ENCODE data around the gene DHODH. TPM values are rescaled to one million over a fixed set of nuclear protein-coding genes. Genes with fewer than 3 reads are reported as not detected.

Gene DHODH
- total RNA-seq, result 1 to 10 TPM; 4.9 to 5.0 TPM
- polyA plus RNA-seq, result 1 to 10 TPM; 3.0 to 4.2 TPM
- long read RNA-seq, donor 1, transcript DHODH-201 (9 exons, 2,426 nt), result major isoform, 28 of 36 reads
- long read RNA-seq, donor 1, partial matches to known transcripts, result 3 of 36 reads
- long read RNA-seq, donor 1, other reads (novel, unspliced or antisense), result 5 of 36 reads
- long read RNA-seq, donor 2, partial matches to known transcripts, result 2 of 10 reads
- long read RNA-seq, donor 2, other reads (novel, unspliced or antisense), result 6 of 10 reads

DNA sequence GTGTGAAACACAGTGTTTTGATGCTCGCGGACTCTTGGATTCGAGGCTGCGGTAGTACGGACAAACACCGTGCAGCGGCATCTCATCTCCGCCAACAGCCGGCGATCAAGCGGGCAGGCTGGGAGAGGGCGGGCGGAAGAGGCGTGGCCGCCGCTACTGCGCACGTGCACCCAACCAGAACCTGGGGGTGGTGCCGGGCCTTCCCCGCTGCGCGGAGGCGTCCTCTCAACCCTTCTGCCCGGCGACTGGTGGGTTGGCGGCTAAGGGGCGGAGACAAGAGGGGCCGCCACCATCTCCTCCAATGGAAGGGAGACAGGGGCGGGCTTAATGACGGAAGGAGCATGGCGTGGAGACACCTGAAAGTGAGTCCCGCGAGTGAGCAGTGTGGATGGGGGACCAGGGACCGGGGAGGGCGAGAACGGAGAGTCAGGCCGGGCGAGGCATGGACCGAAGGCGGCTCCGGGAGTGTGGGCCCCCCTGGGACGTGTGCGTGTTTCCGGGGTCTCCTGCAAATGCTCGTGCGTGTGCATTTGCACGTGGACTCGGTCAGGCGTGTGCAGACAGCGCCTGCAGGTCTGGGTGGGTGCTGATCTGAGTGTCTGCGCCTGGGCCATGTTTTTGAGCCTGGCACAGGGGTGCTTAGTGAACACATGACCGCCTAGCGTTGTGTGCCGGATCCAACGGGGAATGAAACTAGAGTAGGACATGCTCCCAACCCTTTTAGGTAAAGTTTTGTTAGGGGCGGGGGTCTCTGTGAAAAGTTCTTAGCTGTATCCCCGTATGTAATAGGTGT, at the start of gene DHODH:
Gene DHODH, plus strand, starts transcription at position 321 of the 793 bp plus-strand sequence. Its CDS starts 21 bp downstream, at position 342.
- Histone ChIP-seq H3K36me3 (ENCODE audit: control insufficient read depth in 1 of 2, insufficient read depth in 2 of 2, low read length in 1 of 2) (no peaks in the 10 kb centered on the region), H3K9me3 (ENCODE audit: control insufficient read depth, low read length) (no peaks in the 10 kb centered on the region), H3K27me3 (ENCODE audit: control insufficient read depth in 1 of 2, insufficient read depth in 2 of 2, low read length in 1 of 2) (no peaks in the 10 kb centered on the region), H3K27ac (ENCODE audit: low read depth in 1 of 2, low read length in 2 of 2) (peak within 1 kb of the TSS in 1 of 2 donors; percentile 32), H3K4me3 (ENCODE audit: low read length in 2 of 2) (peak within 1 kb of the TSS; percentile 80 to 81), H3K4me1 (ENCODE audit: control insufficient read depth in 1 of 2, insufficient read depth in 2 of 2, low read length in 2 of 2) (no peaks in the 10 kb centered on the region)
- intact Hi-C loops (cut with DNase I), result loop anchor here in 1 of 2 donors (5.0 kb wide), 1 partner anchor 89 kb away; no protein-coding TSS in a partner anchor
- 0 to 1% methylated on average over 54 to 57 of the region's 57 CpGs for WGBS, 2 donors
- DNase-seq (peak; percentile 99), ATAC-seq (ENCODE audit: low FRiP score) (peak; percentile 100)

- WGBS, 2 donors, result 48 to 51% methylated on average over 14 of the region's 14 CpGs
- intact Hi-C loops (cut with DNase I), result loop anchor here (5.0 to 10.0 kb wide), 2 partner anchors 77 to 79 kb away; partner anchors contain the start of gene ZNF821 (in 2 of the 2)
- peak; percentile 91 for ATAC-seq (ENCODE audit: low FRiP score)
Measured at GRCh38 chr16:71961066-71962039, 47.2 kb upstream of the DHODH start.

DNA sequence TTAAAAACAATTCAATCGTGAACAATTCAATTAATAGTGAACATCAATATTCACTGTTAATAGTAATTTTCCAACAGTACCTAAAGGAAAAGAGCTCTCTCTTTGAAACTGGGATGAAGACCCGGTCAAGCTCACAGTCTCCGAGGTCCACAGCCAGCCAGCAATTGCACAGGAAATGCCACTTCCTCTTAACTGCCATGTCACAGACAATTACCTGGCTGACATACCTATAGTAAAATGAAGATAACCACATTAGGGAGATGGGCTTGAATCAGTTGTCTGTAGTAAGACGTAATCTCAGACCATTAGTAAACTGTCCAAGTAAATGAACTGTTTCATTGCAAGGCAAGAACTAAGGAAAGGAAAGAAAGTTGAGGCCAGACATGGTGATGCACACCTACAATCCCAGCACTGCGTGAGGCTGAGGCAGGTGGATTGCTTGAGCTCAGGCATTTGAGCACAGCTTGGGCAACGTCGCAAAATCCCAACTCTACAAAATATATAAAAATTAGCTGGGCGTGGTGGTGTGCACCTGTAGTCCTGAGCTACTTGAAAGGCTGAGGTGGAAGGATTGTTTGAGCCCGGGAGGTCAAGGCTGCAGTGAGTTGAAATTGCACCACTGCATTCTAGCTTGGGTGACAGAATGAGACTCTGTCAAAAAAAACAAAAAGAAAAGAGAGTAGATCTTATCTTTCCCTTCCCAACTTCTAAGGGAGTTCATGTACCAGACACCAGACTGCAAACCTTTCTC, 45.2 kb upstream of the DHODH start:
- Histone ChIP-seq H3K27me3 (ENCODE audit: control insufficient read depth in 1 of 2, insufficient read depth in 2 of 2, low read length in 1 of 2) (no peaks in the 10 kb centered on the region), H3K9me3 (ENCODE audit: control insufficient read depth, low read length) (no peaks in the 10 kb centered on the region), H3K4me1 (ENCODE audit: control insufficient read depth in 1 of 2, insufficient read depth in 2 of 2, low read length in 2 of 2) (no peaks in the 10 kb centered on the region), H3K36me3 (ENCODE audit: control insufficient read depth in 1 of 2, insufficient read depth in 2 of 2, low read length in 1 of 2) (no peaks in the 10 kb centered on the region), H3K27ac (ENCODE audit: low read depth in 1 of 2, low read length in 2 of 2) (no peak overlapping the region), H3K4me3 (ENCODE audit: low read length in 2 of 2) (no peak overlapping the region)
- WGBS, 2 donors, result 70 to 77% methylated on average over 9 of the region's 9 CpGs
- no peak for ATAC-seq (ENCODE audit: low FRiP score)
- intact Hi-C loops (cut with DNase I), result loop anchor here (5.0 to 10.0 kb wide), 2 partner anchors 78 to 81 kb away; partner anchors contain the start of gene ZNF821 (in 2 of the 2)
- no peak for DNase-seq

More at GRCh38 chr16:71961066-71962039, 47.2 kb upstream of the DHODH start:
- no peaks in the 10 kb centered on the region for H3K36me3 ChIP-seq (ENCODE audit: control insufficient read depth in 1 of 2, insufficient read depth in 2 of 2, low read length in 1 of 2)
- DNase-seq, result peak; percentile 87 to 92
- H3K27ac ChIP-seq (ENCODE audit: low read depth in 1 of 2, low read length in 2 of 2), result no peak overlapping the region
- no peaks in the 10 kb centered on the region for H3K9me3 ChIP-seq (ENCODE audit: control insufficient read depth, low read length)
- no peaks in the 10 kb centered on the region for H3K4me1 ChIP-seq (ENCODE audit: control insufficient read depth in 1 of 2, insufficient read depth in 2 of 2, low read length in 2 of 2)
- no peak overlapping the region for H3K4me3 ChIP-seq (ENCODE audit: low read length in 2 of 2)
- H3K27me3 ChIP-seq (ENCODE audit: control insufficient read depth in 1 of 2, insufficient read depth in 2 of 2, low read length in 1 of 2), result no peaks in the 10 kb centered on the region

GRCh38 chr16:71965223-71965622, 43.3 kb upstream of the DHODH start:
- Histone ChIP-seq H3K4me3 (ENCODE audit: low read length in 2 of 2) (no peak overlapping the region), H3K4me1 (ENCODE audit: control insufficient read depth in 1 of 2, insufficient read depth in 2 of 2, low read length in 2 of 2) (no peaks in the 10 kb centered on the region), H3K27me3 (ENCODE audit: control insufficient read depth in 1 of 2, insufficient read depth in 2 of 2, low read length in 1 of 2) (no peaks in the 10 kb centered on the region), H3K27ac (ENCODE audit: low read depth in 1 of 2, low read length in 2 of 2) (no peak overlapping the region), H3K36me3 (ENCODE audit: control insufficient read depth in 1 of 2, insufficient read depth in 2 of 2, low read length in 1 of 2) (no peaks in the 10 kb centered on the region), H3K9me3 (ENCODE audit: control insufficient read depth, low read length) (no peaks in the 10 kb centered on the region)
- ATAC-seq (ENCODE audit: low FRiP score) (no peak), DNase-seq (no peak)
- WGBS, 2 donors, result 80 to 89% methylated on average over 4 of the region's 4 CpGs
- intact Hi-C loops (cut with DNase I), result loop anchor here in 1 of 2 donors (10.0 kb wide), 1 partner anchor 80 kb away; the partner anchor contains the start of gene ZNF821

DNA sequence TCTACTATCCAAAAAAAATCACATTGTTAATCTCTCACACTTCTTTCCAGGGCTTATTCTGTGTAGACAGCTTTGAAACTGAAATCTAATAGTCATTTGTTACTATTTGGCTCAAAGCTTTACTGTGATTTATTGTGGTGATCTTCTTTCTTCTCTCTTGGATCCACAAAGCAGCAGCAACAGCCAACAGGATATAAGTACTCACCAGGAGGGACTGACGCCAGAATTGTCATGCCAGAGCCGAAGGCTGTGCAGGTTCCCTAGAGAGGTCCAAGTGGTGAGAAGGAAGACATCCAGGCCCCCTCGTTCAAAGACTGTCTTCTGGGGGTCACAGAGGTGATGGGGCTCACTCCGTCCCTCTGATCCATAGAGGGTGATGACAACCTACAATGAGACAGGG, 41.6 kb upstream of the DHODH start:
- Histone ChIP-seq H3K36me3 (ENCODE audit: control insufficient read depth in 1 of 2, insufficient read depth in 2 of 2, low read length in 1 of 2) (no peaks in the 10 kb centered on the region), H3K9me3 (ENCODE audit: control insufficient read depth, low read length) (no peaks in the 10 kb centered on the region), H3K4me3 (ENCODE audit: low read length in 2 of 2) (no peak overlapping the region), H3K27ac (ENCODE audit: low read depth in 1 of 2, low read length in 2 of 2) (no peak overlapping the region), H3K27me3 (ENCODE audit: control insufficient read depth in 1 of 2, insufficient read depth in 2 of 2, low read length in 1 of 2) (no peaks in the 10 kb centered on the region), H3K4me1 (ENCODE audit: control insufficient read depth in 1 of 2, insufficient read depth in 2 of 2, low read length in 2 of 2) (no peaks in the 10 kb centered on the region)
- intact Hi-C loops (cut with DNase I), result loop anchor here in 1 of 2 donors (10.0 kb wide), 1 partner anchor 82 kb away; the partner anchor contains the start of gene ZNF821
- 43 to 51% methylated on average over 4 of the region's 4 CpGs for WGBS, 2 donors
- DNase-seq (no peak), ATAC-seq (ENCODE audit: low FRiP score) (no peak)

DNA sequence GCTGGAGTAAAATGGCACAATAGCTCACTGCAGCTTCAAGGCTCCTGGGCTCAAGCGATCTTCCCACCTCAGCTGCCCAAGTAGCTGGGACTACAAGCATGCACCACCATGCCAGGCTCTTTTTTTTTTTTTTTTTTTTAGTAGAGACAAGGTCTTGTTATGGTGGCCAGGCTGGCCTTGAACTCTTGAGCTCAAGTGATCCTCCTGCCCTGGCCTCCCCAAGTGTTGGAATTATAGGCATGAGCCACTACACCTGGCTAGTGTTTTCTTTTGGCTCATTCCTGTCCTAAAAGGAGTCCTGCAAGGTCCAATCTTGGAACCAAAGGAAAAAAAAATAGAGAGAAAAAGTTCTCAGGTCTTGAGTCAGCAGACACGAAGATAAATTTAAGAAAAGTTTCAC, 39.2 kb upstream of the DHODH start:
- DNase-seq (no peak), ATAC-seq (ENCODE audit: low FRiP score) (no peak)
- no peaks in the 10 kb centered on the region for H3K9me3 ChIP-seq (ENCODE audit: control insufficient read depth, low read length)
- H3K27me3 ChIP-seq (ENCODE audit: control insufficient read depth in 1 of 2, insufficient read depth in 2 of 2, low read length in 1 of 2), result no peaks in the 10 kb centered on the region
- no peak overlapping the region for H3K27ac ChIP-seq (ENCODE audit: low read depth in 1 of 2, low read length in 2 of 2)
- intact Hi-C loops (cut with DNase I), result loop anchor here in 1 of 2 donors (10.0 kb wide), 1 partner anchor 85 kb away; the partner anchor contains the start of gene ZNF821
- no peak overlapping the region for H3K4me3 ChIP-seq (ENCODE audit: low read length in 2 of 2)
- no peaks in the 10 kb centered on the region for H3K4me1 ChIP-seq (ENCODE audit: control insufficient read depth in 1 of 2, insufficient read depth in 2 of 2, low read length in 2 of 2)
- 73 to 82% methylated on average over 2 of the region's 2 CpGs for WGBS, 2 donors
- H3K36me3 ChIP-seq (ENCODE audit: control insufficient read depth in 1 of 2, insufficient read depth in 2 of 2, low read length in 1 of 2), result no peaks in the 10 kb centered on the region

DNA sequence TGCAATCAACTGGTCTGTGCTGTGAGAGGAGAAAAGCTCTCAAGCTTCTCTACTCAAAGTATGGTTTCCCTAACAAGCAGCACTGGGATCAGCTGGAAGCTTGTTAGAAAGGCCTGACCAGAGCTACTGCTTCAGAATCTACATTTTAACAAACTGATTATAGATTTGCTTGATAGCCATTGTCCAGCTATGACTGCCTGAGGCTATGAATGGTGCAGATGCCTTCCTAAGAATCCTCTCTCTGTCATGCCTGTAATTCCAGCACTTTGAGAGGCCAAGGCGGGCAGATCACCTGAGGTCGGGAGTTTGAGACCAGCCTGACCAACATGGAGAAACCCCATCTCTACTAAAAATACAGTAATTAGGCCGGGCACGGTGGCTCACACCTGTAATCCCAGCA, 37.0 kb upstream of the DHODH start:
- DNase-seq, result no peak
- no peak for ATAC-seq (ENCODE audit: low FRiP score)
- intact Hi-C loops (cut with DNase I), result no loop called here

More for the DNA sequence above, 37.0 kb upstream of the DHODH start:
- Histone ChIP-seq H3K36me3 (ENCODE audit: control insufficient read depth in 1 of 2, insufficient read depth in 2 of 2, low read length in 1 of 2) (no peaks in the 10 kb centered on the region), H3K27me3 (ENCODE audit: control insufficient read depth in 1 of 2, insufficient read depth in 2 of 2, low read length in 1 of 2) (no peaks in the 10 kb centered on the region), H3K4me1 (ENCODE audit: control insufficient read depth in 1 of 2, insufficient read depth in 2 of 2, low read length in 2 of 2) (no peaks in the 10 kb centered on the region), H3K4me3 (ENCODE audit: low read length in 2 of 2) (no peak overlapping the region), H3K9me3 (ENCODE audit: control insufficient read depth, low read length) (no peaks in the 10 kb centered on the region), H3K27ac (ENCODE audit: low read depth in 1 of 2, low read length in 2 of 2) (no peak overlapping the region)
- WGBS, 2 donors, result 94 to 95% methylated on average over 4 of the region's 4 CpGs

Measured in aorta (tissue), 5 donors.